ENCODE results near the gene TMEM40. TPM values are rescaled to one million over a fixed set of nuclear protein-coding genes. Genes with fewer than 3 reads are reported as not detected.
A peak's percentile ranks its signal among the peaks of the same experiment; 100 is the strongest.
"Not testable (repeated sequence)": the region's sequence is repeated elsewhere in the genome, so short reads cannot be mapped to it uniquely, and the experiment has no call there.

Gene TMEM40
- total RNA-seq, 2 donors from 2014 or later = not detected

- no peak for DNase-seq (ENCODE audit: low spot score in 2 of 2)
- Mint-ChIP-seq H3K27ac (no peak overlapping the region), H3K9me3 (no peaks in the 10 kb centered on the region), H3K36me3 (no peaks in the 10 kb centered on the region)
- no peak for ATAC-seq
These were observed 49.7 kb downstream of the TMEM40 start for GRCh38 chr3:12709334-12709733.

- DNase-seq (ENCODE audit: low spot score in 2 of 2) (no peak), ATAC-seq (no peak)
- H3K9me3 Mint-ChIP-seq = no peaks in the 10 kb centered on the region
- no peaks in the 10 kb centered on the region for H3K36me3 Mint-ChIP-seq
- H3K27ac Mint-ChIP-seq = no peak overlapping the region
These were observed 50.4 kb downstream of the TMEM40 start for GRCh38 chr3:12708584-12709192.

GRCh38 chr3:12707449-12707848, 51.6 kb downstream of the TMEM40 start:
- no peak for ATAC-seq
- H3K36me3 Mint-ChIP-seq = no peaks in the 10 kb centered on the region
- no peak for DNase-seq (ENCODE audit: low spot score in 2 of 2)
- no peaks in the 10 kb centered on the region for H3K9me3 Mint-ChIP-seq
- H3K27ac Mint-ChIP-seq = no peak overlapping the region

- Mint-ChIP-seq H3K27ac (no peak overlapping the region), H3K9me3 (no peaks in the 10 kb centered on the region), H3K36me3 (no peaks in the 10 kb centered on the region)
- peak; percentile 99 for ATAC-seq
- peak; percentile 61 to 65 for DNase-seq (ENCODE audit: low spot score in 2 of 2)
These were observed 52.4 kb downstream of the TMEM40 start for GRCh38 chr3:12706504-12707253.

GRCh38 chr3:12705981-12706380, 53.1 kb downstream of the TMEM40 start:
- H3K36me3 Mint-ChIP-seq = no peaks in the 10 kb centered on the region
- DNase-seq (ENCODE audit: low spot score in 2 of 2) (no peak), ATAC-seq (no peak)
- H3K9me3 Mint-ChIP-seq = no peaks in the 10 kb centered on the region
- no peak overlapping the region for H3K27ac Mint-ChIP-seq

GRCh38 chr3:12705374-12705926, 53.6 kb downstream of the TMEM40 start:
- Mint-ChIP-seq H3K27ac (no peak overlapping the region), H3K9me3 (no peaks in the 10 kb centered on the region), H3K36me3 (no peaks in the 10 kb centered on the region)
- no peak for ATAC-seq
- no peak for DNase-seq (ENCODE audit: low spot score in 2 of 2)

GRCh38 chr3:12702501-12702900, 56.6 kb downstream of the TMEM40 start:
- Mint-ChIP-seq H3K27ac (no peak overlapping the region), H3K9me3 (no peaks in the 10 kb centered on the region), H3K36me3 (no peaks in the 10 kb centered on the region)
- no peak for ATAC-seq
- DNase-seq (ENCODE audit: low spot score in 2 of 2) = no peak

- not testable (repeated sequence) for H3K9me3 Mint-ChIP-seq; H3K27ac Mint-ChIP-seq; H3K36me3 Mint-ChIP-seq; ATAC-seq; DNase-seq (ENCODE audit: low spot score in 2 of 2)
These were observed 57.5 kb downstream of the TMEM40 start for GRCh38 chr3:12701601-12702000.

- no peak overlapping the region for H3K27ac Mint-ChIP-seq
- DNase-seq (ENCODE audit: low spot score in 2 of 2) (no peak), ATAC-seq (no peak)
- no peaks in the 10 kb centered on the region for H3K36me3 Mint-ChIP-seq
- no peaks in the 10 kb centered on the region for H3K9me3 Mint-ChIP-seq
These were observed 58.3 kb downstream of the TMEM40 start for GRCh38 chr3:12700800-12701199.

- no peaks in the 10 kb centered on the region for H3K36me3 Mint-ChIP-seq
- no peaks in the 10 kb centered on the region for H3K9me3 Mint-ChIP-seq
- no peak overlapping the region for H3K27ac Mint-ChIP-seq
- DNase-seq (ENCODE audit: low spot score in 2 of 2) (no peak), ATAC-seq (no peak)
These were observed 63.1 kb downstream of the TMEM40 start for GRCh38 chr3:12695916-12696315.

GRCh38 chr3:12695112-12695511, 63.9 kb downstream of the TMEM40 start:
- Mint-ChIP-seq H3K27ac (no peak overlapping the region), H3K36me3 (no peaks in the 10 kb centered on the region), H3K9me3 (no peaks in the 10 kb centered on the region)
- ATAC-seq = no peak
- DNase-seq (ENCODE audit: low spot score in 2 of 2) = no peak

- DNase-seq (ENCODE audit: low spot score in 2 of 2) (no peak), ATAC-seq (no peak)
- Mint-ChIP-seq H3K36me3 (no peaks in the 10 kb centered on the region), H3K27ac (no peak overlapping the region), H3K9me3 (no peaks in the 10 kb centered on the region)
These were observed 66.6 kb downstream of the TMEM40 start for GRCh38 chr3:12692444-12692843.

GRCh38 chr3:12689997-12690711, 68.9 kb downstream of the TMEM40 start:
- Mint-ChIP-seq H3K36me3 (no peaks in the 10 kb centered on the region), H3K27ac (no peak overlapping the region), H3K9me3 (no peaks in the 10 kb centered on the region)
- DNase-seq (ENCODE audit: low spot score in 2 of 2) (no peak), ATAC-seq (no peak)

- ATAC-seq = no peak
- H3K9me3 Mint-ChIP-seq = no peaks in the 10 kb centered on the region
- DNase-seq (ENCODE audit: low spot score in 2 of 2) = no peak
- H3K36me3 Mint-ChIP-seq = no peaks in the 10 kb centered on the region
- no peak overlapping the region for H3K27ac Mint-ChIP-seq
These were observed 71.1 kb downstream of the TMEM40 start for GRCh38 chr3:12687948-12688347.

GRCh38 chr3:12686096-12686495, 73.0 kb downstream of the TMEM40 start:
- Mint-ChIP-seq H3K36me3 (no peaks in the 10 kb centered on the region), H3K9me3 (no peaks in the 10 kb centered on the region), H3K27ac (no peak overlapping the region)
- DNase-seq (ENCODE audit: low spot score in 2 of 2) = no peak
- no peak for ATAC-seq
